ENCODE data around the gene WNT7B. TPM values are rescaled to one million over a fixed set of nuclear protein-coding genes. Genes with fewer than 3 reads are reported as not detected.

WNT7B gene
- total and polyA plus RNA-seq, 2 experiments from 2014 or later = 0.10 TPM; not detected in 1

DNA sequence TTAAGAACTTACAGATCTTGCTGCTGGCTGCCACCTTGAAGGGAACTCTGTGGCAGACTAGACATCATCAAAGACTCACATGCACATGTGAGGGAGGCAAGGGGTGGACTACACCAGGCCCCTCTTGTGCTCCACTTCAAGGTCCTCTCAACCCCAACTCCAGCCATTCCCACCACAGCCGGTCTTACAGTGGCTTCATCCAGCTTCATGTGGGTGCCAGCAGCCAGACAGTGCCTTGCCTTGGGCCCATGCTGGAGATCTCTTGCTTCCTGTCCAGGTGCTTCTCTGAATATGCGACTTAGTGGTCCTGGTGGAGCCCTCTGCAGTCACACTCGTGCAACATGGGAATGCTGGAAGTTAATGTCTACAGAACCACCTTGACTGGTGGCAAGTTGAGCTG is 44.6 kb upstream of the WNT7B start:
- Histone ChIP-seq H3K4me3 (no peak overlapping the region), H3K27ac (ENCODE audit: low read depth) (no peak overlapping the region), H3F3A (replicated peaks; ENCODE audit: low read depth) (no peaks in the 10 kb centered on the region), H3K4me2 (no peak overlapping the region), H3K27me3 (ENCODE audit: insufficient read depth) (peaks cover 12% of the 10 kb centered on the region), H3K4me1 (ENCODE audit: insufficient read depth) (peaks cover 3% of the 10 kb centered on the region; the same call in 1 of the 2 replicates), H3K9me2 (ENCODE audit: insufficient read depth) (no peaks in the 10 kb centered on the region), H4K20me1 (replicated peaks; ENCODE audit: insufficient read depth) (no peaks in the 10 kb centered on the region), H3K36me3 (ENCODE audit: insufficient read depth) (no peaks in the 10 kb centered on the region), H3K79me2 (replicated peaks; ENCODE audit: insufficient read depth) (no peaks in the 10 kb centered on the region), H2AFZ (no peak overlapping the region)
- Mint-ChIP-seq H3K27ac (no peak overlapping the region), H3K9me3 (no peaks in the 10 kb centered on the region; the same call in 2 of the 3 replicates), H3K4me1 (peaks cover 1% of the 10 kb centered on the region), H3K27me3 (ENCODE audit: insufficient read depth, low read depth, poor library complexity) (peaks cover 23% of the 10 kb centered on the region), H3K36me3 (ENCODE audit: low read depth) (no peaks in the 10 kb centered on the region), H3K4me3 (no peak overlapping the region)
- TF ChIP-seq ZNF331 (CRISPR knock-in tag; IDR thresholded peaks at IDR 0.05; ENCODE audit: low read depth) (no peak), NANOG (IDR thresholded peaks at IDR 0.05; ENCODE audit: borderline replicate concordance) (no peak), CREB1 (CRISPR knock-in tag; IDR thresholded peaks at IDR 0.05; ENCODE audit: low read depth) (no peak), ZNF114 (CRISPR knock-in tag; IDR thresholded peaks at IDR 0.05) (no peak), EZH2phosphoT487 (IDR thresholded peaks at IDR 0.05; ENCODE audit: unreplicated experiment) (no peak)
- TF ChIP-seq, protein P1, sequence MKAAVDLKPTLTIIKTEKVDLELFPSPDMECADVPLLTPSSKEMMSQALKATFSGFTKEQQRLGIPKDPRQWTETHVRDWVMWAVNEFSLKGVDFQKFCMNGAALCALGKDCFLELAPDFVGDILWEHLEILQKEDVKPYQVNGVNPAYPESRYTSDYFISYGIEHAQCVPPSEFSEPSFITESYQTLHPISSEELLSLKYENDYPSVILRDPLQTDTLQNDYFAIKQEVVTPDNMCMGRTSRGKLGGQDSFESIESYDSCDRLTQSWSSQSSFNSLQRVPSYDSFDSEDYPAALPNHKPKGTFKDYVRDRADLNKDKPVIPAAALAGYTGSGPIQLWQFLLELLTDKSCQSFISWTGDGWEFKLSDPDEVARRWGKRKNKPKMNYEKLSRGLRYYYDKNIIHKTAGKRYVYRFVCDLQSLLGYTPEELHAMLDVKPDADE (IDR thresholded peaks at IDR 0.05) = no peak
- TF ChIP-seq, protein P2, sequence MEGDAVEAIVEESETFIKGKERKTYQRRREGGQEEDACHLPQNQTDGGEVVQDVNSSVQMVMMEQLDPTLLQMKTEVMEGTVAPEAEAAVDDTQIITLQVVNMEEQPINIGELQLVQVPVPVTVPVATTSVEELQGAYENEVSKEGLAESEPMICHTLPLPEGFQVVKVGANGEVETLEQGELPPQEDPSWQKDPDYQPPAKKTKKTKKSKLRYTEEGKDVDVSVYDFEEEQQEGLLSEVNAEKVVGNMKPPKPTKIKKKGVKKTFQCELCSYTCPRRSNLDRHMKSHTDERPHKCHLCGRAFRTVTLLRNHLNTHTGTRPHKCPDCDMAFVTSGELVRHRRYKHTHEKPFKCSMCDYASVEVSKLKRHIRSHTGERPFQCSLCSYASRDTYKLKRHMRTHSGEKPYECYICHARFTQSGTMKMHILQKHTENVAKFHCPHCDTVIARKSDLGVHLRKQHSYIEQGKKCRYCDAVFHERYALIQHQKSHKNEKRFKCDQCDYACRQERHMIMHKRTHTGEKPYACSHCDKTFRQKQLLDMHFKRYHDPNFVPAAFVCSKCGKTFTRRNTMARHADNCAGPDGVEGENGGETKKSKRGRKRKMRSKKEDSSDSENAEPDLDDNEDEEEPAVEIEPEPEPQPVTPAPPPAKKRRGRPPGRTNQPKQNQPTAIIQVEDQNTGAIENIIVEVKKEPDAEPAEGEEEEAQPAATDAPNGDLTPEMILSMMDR (conservative IDR thresholded peaks at IDR 0.05; ENCODE audit: low read depth in 2 of 2) = no peak
- TF ChIP-seq, protein P3, sequence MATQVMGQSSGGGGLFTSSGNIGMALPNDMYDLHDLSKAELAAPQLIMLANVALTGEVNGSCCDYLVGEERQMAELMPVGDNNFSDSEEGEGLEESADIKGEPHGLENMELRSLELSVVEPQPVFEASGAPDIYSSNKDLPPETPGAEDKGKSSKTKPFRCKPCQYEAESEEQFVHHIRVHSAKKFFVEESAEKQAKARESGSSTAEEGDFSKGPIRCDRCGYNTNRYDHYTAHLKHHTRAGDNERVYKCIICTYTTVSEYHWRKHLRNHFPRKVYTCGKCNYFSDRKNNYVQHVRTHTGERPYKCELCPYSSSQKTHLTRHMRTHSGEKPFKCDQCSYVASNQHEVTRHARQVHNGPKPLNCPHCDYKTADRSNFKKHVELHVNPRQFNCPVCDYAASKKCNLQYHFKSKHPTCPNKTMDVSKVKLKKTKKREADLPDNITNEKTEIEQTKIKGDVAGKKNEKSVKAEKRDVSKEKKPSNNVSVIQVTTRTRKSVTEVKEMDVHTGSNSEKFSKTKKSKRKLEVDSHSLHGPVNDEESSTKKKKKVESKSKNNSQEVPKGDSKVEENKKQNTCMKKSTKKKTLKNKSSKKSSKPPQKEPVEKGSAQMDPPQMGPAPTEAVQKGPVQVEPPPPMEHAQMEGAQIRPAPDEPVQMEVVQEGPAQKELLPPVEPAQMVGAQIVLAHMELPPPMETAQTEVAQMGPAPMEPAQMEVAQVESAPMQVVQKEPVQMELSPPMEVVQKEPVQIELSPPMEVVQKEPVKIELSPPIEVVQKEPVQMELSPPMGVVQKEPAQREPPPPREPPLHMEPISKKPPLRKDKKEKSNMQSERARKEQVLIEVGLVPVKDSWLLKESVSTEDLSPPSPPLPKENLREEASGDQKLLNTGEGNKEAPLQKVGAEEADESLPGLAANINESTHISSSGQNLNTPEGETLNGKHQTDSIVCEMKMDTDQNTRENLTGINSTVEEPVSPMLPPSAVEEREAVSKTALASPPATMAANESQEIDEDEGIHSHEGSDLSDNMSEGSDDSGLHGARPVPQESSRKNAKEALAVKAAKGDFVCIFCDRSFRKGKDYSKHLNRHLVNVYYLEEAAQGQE (IDR thresholded peaks at IDR 0.05; ENCODE audit: unreplicated experiment) = no peak
- TF ChIP-seq, protein P4, sequence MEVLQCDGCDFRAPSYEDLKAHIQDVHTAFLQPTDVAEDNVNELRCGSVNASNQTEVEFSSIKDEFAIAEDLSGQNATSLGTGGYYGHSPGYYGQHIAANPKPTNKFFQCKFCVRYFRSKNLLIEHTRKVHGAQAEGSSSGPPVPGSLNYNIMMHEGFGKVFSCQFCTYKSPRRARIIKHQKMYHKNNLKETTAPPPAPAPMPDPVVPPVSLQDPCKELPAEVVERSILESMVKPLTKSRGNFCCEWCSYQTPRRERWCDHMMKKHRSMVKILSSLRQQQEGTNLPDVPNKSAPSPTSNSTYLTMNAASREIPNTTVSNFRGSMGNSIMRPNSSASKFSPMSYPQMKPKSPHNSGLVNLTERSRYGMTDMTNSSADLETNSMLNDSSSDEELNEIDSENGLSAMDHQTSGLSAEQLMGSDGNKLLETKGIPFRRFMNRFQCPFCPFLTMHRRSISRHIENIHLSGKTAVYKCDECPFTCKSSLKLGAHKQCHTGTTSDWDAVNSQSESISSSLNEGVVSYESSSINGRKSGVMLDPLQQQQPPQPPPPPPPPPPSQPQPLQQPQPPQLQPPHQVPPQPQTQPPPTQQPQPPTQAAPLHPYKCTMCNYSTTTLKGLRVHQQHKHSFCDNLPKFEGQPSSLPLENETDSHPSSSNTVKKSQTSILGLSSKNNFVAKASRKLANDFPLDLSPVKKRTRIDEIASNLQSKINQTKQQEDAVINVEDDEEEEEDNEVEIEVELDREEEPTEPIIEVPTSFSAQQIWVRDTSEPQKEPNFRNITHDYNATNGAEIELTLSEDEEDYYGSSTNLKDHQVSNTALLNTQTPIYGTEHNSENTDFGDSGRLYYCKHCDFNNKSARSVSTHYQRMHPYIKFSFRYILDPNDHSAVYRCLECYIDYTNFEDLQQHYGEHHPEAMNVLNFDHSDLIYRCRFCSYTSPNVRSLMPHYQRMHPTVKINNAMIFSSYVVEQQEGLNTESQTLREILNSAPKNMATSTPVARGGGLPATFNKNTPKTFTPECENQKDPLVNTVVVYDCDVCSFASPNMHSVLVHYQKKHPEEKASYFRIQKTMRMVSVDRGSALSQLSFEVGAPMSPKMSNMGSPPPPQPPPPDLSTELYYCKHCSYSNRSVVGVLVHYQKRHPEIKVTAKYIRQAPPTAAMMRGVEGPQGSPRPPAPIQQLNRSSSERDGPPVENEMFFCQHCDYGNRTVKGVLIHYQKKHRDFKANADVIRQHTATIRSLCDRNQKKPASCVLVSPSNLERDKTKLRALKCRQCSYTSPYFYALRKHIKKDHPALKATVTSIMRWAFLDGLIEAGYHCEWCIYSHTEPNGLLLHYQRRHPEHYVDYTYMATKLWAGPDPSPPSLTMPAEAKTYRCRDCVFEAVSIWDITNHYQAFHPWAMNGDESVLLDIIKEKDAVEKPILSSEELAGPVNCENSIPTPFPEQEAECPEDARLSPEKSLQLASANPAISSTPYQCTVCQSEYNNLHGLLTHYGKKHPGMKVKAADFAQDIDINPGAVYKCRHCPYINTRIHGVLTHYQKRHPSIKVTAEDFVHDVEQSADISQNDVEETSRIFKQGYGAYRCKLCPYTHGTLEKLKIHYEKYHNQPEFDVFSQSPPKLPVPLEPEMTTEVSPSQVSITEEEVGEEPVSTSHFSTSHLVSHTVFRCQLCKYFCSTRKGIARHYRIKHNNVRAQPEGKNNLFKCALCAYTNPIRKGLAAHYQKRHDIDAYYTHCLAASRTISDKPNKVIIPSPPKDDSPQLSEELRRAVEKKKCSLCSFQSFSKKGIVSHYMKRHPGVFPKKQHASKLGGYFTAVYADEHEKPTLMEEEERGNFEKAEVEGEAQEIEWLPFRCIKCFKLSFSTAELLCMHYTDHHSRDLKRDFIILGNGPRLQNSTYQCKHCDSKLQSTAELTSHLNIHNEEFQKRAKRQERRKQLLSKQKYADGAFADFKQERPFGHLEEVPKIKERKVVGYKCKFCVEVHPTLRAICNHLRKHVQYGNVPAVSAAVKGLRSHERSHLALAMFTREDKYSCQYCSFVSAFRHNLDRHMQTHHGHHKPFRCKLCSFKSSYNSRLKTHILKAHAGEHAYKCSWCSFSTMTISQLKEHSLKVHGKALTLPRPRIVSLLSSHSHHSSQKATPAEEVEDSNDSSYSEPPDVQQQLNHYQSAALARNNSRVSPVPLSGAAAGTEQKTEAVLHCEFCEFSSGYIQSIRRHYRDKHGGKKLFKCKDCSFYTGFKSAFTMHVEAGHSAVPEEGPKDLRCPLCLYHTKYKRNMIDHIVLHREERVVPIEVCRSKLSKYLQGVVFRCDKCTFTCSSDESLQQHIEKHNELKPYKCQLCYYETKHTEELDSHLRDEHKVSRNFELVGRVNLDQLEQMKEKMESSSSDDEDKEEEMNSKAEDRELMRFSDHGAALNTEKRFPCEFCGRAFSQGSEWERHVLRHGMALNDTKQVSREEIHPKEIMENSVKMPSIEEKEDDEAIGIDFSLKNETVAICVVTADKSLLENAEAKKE (CRISPR knock-in tag; IDR thresholded peaks at IDR 0.05) = no peak
- ATAC-seq = no peak
- no peak for DNase-seq (ENCODE audit: low spot score)

Measured in GM23338 (cell line).